Tibial artery (tissue), 4 donors: ENCODE data around the gene LYAR.

Experiments
- DNase-seq, 2 donors: peaks; one replicate each; pipeline ENCODE4 v3.0.0-alpha.2; 2019
- H3K27ac ChIP-seq, 2 donors: fragments of 200-600 bp; sonication (generic) in 1 of 2; 1 replicate in 1 of 2; 2 replicates in 1 of 2; pipeline ENCODE4 v1.5.1; 2018 to 2019; ENCODE audit warnings: mild to moderate bottlenecking in 1 of 2
- H3K27me3 ChIP-seq, 2 donors: fragments of 200-600 bp; sonication (generic) in 1 of 2; one replicate each; pipeline versions ENCODE4 v1.5.1 to v1.6.0; 2016 to 2019
- H3K36me3 ChIP-seq, 3 donors: fragments of 200-600 bp; sonication (generic) in 2 of 3; one replicate each; pipeline ENCODE4 v1.5.1; 2016 to 2019; ENCODE audit warnings: mild to moderate bottlenecking in 2 of 3
- H3K4me1 ChIP-seq, 4 donors: fragments of 200-600 bp; sonication (generic) in 2 of 4; 1 replicate in 3 of 4; 2 replicates in 1 of 4; pipeline ENCODE4 v1.5.1; 2016 to 2019
- H3K4me3 ChIP-seq, 2 donors: fragments of 200-600 bp; sonication (generic) in 1 of 2; 1 replicate in 1 of 2; 2 replicates in 1 of 2; pipeline ENCODE4 v1.5.1; 2018 to 2019; ENCODE audit warnings: mild to moderate bottlenecking in 2 of 2
- H3K9me3 ChIP-seq, 3 donors: fragments of 200-600 bp; sonication (generic) in 1 of 3; one replicate each; pipeline ENCODE4 v1.5.1; 2016 to 2019
- intact Hi-C: fragments of 100-400 bp; cut with DNase I; formaldehyde crosslinking; loops from one replicate; pipeline ENCODE4 v1.15.0; 2023; ENCODE audit warnings: low total_unique reads
- TF ChIP-seq, protein P1 (sequence below), 2 experiments: fragments of 200-600 bp in 1 of 2; fragments of 450-650 bp in 1 of 2; IDR thresholded peaks; one replicate each; pipeline ENCODE4 v1.5.1; 2017 to 2019; ENCODE audit warnings: antibody characterized with exemption in 2 of 2, mild to moderate bottlenecking in 1 of 2, moderate library complexity in 1 of 2

Gene LYAR

DNA sequence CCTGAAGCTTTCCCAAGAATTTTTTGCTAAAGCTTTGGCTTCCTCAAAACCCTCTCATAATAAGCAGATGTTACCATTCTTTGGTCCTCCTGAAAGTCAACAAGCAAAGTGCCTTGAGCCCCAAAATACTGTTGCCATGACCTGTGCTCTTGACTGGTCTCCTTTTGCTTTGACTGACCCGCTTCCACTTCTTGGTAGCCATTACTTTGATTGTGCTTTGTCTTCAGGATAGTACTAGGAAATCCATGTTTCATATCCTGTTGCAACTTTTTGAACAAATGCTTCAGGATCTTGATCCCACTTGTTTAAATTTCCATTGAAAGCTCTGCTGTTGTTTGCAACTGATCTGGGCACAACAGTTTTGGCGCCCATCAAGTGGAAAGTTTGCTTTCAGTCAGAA is 56.3 kb downstream of the LYAR start:
- Histone ChIP-seq H3K9me3 (peaks cover 0 to 10% (median 0%) of the 10 kb centered on the region in 3 donors), H3K27ac (no peak overlapping the region), H3K4me3 (no peak overlapping the region), H3K4me1 (no peaks in the 10 kb centered on the region), H3K27me3 (peaks cover 0 to 7% of the 10 kb centered on the region in 2 donors), H3K36me3 (peaks cover 16 to 43% (median 39%) of the 10 kb centered on the region in 3 donors)
- intact Hi-C loops, result no loop called here
- TF ChIP-seq, protein P1, sequence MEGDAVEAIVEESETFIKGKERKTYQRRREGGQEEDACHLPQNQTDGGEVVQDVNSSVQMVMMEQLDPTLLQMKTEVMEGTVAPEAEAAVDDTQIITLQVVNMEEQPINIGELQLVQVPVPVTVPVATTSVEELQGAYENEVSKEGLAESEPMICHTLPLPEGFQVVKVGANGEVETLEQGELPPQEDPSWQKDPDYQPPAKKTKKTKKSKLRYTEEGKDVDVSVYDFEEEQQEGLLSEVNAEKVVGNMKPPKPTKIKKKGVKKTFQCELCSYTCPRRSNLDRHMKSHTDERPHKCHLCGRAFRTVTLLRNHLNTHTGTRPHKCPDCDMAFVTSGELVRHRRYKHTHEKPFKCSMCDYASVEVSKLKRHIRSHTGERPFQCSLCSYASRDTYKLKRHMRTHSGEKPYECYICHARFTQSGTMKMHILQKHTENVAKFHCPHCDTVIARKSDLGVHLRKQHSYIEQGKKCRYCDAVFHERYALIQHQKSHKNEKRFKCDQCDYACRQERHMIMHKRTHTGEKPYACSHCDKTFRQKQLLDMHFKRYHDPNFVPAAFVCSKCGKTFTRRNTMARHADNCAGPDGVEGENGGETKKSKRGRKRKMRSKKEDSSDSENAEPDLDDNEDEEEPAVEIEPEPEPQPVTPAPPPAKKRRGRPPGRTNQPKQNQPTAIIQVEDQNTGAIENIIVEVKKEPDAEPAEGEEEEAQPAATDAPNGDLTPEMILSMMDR (IDR thresholded peaks at IDR 0.05), result no peak
- no peak for DNase-seq

DNA sequence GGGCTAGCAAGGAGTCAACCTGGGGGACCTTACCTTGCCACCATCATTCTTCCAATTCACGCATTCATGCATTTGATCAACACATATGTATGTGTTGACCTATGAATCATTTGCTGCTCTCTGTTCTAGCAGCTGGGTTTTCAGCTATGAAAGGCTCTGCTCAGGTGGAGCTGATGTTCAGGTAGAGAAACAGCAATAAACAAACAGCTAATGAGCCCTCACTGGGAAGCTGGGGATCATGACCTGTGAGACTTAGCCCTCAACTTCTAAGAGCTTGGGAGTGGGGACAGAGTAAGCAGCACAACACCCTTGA is 61.6 kb downstream of the LYAR start:
- peaks cover 0 to 45% of the 10 kb centered on the region in 2 donors for H3K27me3 ChIP-seq
- no peaks in the 10 kb centered on the region for H3K36me3 ChIP-seq
- H3K4me3 ChIP-seq, result no peak overlapping the region
- intact Hi-C loops, result no loop called here
- H3K4me1 ChIP-seq, result peaks cover 0 to 3% (median 0%) of the 10 kb centered on the region in 4 donors
- no peak for DNase-seq
- TF ChIP-seq, protein P1 (IDR thresholded peaks at IDR 0.05), result no peak
- H3K9me3 ChIP-seq, result peaks cover 0 to 2% (median 0%) of the 10 kb centered on the region in 3 donors
- no peak overlapping the region for H3K27ac ChIP-seq

DNA sequence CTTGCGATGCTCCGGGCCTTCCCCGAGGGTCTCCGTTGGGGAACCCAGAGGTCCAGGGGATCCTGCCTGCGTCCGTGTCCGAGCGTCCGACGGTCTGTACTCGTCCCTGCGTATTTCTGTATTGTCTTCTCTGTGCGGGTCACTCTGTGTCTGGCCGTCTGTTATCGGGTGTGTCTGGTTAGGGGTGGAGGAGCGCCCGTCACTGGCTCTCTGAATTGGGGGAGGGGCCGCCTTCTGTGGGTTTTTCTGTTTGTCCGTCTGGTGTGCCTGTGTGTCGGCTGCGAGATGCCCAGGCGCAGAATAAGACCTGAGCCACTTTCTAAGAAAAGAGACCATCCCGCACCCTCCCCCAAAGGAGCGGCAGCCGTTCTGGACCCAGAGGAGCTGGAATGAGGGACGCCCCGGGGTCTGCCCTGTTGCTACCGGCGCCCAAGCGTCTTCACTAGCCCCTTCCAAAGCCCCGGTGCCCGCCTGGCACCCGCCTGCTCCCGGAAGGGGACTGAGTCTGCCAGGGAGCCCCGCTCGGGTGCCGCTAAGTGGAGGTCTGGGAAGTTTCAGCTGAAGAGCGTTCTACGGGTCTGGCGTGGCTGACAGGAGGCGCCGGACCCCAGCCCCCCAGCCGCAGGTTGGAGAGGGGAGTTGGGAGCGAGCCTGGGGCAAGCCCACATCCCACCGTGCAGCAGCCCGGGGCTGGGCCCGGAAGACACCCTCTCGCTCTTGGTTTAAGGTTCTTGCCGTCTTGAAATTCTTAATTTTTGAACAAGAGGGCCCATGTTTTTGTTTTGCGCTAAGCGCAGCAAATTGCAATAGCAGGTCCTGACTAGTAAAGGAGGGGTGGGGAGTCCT is 62.2 kb downstream of the LYAR start:
- no peaks in the 10 kb centered on the region for H3K36me3 ChIP-seq
- no peak for DNase-seq
- H3K27me3 ChIP-seq, result peaks cover 0 to 46% of the 10 kb centered on the region in 2 donors
- no peak overlapping the region for H3K27ac ChIP-seq
- intact Hi-C loops, result no loop called here
- peaks cover 0 to 3% (median 0%) of the 10 kb centered on the region in 4 donors for H3K4me1 ChIP-seq
- H3K4me3 ChIP-seq, result no peak overlapping the region
- no peaks in the 10 kb centered on the region for H3K9me3 ChIP-seq
- TF ChIP-seq, protein P1 (IDR thresholded peaks at IDR 0.05), result no peak

DNA sequence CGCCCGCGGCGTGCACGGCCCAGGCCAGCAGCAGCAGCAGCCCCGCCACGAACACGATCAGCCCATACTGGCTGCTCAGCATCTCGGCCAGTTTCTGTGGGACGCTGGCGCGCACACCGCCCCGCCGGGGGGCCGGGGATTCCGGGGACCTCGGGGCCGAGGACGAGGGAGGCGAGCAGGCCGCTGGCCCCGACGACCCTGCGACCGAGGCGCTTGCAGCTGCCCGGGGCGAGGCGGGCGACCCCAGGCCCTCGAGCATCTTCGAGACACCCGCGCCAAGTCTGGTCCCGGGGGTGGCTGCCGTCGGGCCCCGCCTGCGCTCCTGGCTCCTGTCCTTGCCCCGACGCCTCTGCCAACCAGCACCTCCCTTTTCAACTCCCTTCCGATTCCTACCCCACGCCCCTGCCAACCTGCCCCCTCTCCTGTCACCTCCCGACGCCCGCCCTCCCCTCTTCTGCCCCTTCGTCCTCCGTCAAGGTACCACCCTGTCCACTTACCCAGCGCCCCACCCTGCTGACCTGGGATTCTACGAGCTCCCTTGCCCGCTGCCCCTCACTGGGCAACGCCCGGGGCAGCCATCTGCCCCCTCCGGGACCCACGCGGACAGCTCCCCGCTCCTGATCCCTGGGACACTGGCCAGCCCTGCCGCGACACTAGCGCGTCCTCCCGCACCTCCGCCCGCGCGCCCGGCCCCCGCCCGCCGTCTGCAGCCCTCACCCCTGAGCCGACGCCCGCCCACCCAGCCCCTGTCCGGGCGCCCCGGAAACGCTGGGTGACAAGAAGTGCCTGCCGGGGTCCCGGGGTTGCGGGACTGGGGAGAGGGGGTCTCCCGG is 63.1 kb downstream of the LYAR start, which contains the start of gene OTOP1:
Gene OTOP1 (minus strand): TSS at position 324 of the 833 bp plus-strand sequence. CDS start 65 bp downstream, at position 259.
- Histone ChIP-seq H3K9me3 (no peaks in the 10 kb centered on the region), H3K4me1 (peaks cover 0 to 3% (median 0%) of the 10 kb centered on the region in 4 donors), H3K27me3 (peaks cover 0 to 47% of the 10 kb centered on the region in 2 donors), H3K4me3 (no peak within 1 kb of the TSS), H3K36me3 (no peaks in the 10 kb centered on the region), H3K27ac (no peak within 1 kb of the TSS)
- no peak for DNase-seq
- intact Hi-C loops, result no loop called here
- TF ChIP-seq, protein P1 (IDR thresholded peaks at IDR 0.05), result no peak

DNA sequence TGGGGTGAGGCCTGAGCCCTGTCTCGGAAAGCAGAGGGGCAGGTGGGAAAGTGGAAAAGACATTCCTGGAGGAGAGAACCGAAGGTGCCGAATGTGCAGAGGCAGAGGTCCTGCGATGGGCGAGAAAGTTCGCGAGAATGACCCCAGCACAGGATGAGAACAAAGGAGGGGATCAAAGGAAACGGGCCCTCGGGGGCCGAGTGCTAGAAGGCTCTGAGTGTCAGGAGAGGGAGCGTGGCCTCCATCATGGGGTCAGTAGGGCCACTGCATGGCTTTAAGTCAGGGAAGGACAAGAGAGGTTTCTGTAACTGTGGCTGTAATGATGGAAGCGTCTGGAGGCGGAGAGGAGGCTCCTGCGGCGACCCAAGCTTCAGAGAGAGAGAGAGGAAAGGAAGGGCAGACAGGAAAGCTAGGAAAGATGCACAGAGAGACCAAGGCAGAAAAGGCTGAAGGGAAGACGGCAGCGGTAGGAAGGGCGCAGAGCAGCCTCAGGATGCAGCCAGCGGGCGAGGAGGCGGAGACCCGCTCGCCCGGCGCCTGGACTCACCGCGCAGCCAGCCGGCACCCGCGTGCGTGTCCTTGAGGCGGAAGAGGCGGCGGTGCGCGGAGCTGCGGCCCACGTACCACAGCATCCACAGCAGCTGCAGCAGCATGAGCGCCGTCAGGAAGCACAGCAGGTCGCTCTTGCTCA is 63.9 kb downstream of the LYAR start:
- H3K4me3 ChIP-seq, result no peak overlapping the region
- peaks cover 0 to 49% of the 10 kb centered on the region in 2 donors for H3K27me3 ChIP-seq
- TF ChIP-seq, protein P1 (IDR thresholded peaks at IDR 0.05), result no peak
- peaks cover 0 to 3% (median 0%) of the 10 kb centered on the region in 4 donors for H3K4me1 ChIP-seq
- no peak for DNase-seq
- no peaks in the 10 kb centered on the region for H3K9me3 ChIP-seq
- H3K36me3 ChIP-seq, result no peaks in the 10 kb centered on the region
- no peak overlapping the region for H3K27ac ChIP-seq
- intact Hi-C loops, result no loop called here
